Dedifferentiated amniotic fluid mesenchymal stem cell (primary cell): ENCODE measurements around the gene SUFU.
A peak's percentile ranks its signal among the peaks of the same experiment; 100 is the strongest.

ENCODE experiments used
- DNase-seq: peaks from one replicate; pipeline ENCODE4 v3.0.0-alpha.2; 2016; ENCODE audit errors: extremely low spot score

SUFU gene

GRCh38 chr10:102550636-102551210 lies 47.0 kb downstream of the SUFU start:
- DNase-seq, result no peak

DNA sequence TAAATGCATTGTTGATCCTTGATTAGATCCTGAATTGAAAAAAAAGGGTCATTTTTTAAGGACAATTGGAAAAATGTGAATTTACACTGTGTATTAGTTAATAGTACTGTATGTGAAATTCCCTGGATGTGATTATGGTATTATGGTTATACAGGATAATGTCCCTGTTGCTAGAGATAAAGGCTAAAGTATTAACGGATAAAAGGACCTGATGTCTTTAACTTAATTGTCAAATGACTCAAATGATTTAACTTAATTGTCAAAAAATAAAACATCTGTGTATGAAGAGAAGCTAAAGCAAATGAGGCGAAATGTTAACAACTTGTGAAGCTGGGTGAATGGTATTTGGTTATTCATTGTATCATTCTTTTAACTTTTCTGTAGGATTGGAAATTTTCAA lies 48.8 kb downstream of the SUFU start:
- no peak for DNase-seq

GRCh38 chr10:102553771-102554170 lies 50.0 kb downstream of the SUFU start:
- no peak for DNase-seq

GRCh38 chr10:102554531-102554930 lies 50.8 kb downstream of the SUFU start:
- DNase-seq, result no peak

DNA sequence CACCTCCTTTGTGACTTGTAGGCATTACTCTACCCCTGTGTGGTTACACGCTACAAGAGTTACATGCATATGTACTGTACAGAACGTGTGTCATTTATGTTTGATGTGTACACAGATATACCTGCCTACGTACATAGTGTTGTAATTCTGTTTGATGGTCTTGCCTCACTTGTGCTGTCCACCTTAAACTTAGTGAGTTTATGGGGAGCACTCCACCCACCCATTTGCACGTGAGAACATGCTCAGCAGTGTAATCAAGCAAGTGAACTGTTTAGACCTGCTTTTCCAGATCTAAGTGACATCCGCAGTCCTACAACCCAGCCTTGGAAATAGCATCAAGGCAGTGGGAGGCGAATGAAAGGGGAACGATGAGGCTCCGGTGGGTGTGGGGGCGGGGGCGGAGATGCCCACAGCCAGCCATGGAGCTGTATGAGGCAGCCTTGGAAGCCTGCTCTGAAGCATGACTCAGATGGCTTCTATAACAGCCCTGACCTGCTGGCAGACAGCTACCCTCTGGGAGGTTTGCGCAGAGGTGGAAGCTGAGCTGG lies 52.1 kb downstream of the SUFU start:
- DNase-seq, result peak; percentile 60

DNA sequence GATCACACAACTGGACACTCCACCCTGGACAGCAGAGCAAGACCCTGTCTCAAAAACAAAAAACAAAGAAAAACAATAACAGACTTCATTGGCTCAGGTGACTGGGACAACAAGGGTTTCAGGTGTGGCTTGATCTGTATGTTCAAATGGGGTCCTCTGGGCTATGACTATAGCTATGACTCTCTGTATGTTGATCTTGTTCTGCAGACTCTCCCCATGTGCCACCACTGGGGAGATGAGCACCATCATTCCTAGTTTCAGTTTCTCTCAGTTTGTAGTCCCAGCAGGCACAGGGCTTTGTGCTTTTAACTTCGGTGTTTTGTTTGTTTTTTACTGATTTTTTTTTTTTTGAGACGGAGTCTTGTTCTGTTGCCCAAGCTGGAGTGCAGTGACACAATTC lies 53.8 kb downstream of the SUFU start:
- DNase-seq, result no peak

GRCh38 chr10:102559764-102560163 lies 56.0 kb downstream of the SUFU start:
- DNase-seq, result no peak

DNA sequence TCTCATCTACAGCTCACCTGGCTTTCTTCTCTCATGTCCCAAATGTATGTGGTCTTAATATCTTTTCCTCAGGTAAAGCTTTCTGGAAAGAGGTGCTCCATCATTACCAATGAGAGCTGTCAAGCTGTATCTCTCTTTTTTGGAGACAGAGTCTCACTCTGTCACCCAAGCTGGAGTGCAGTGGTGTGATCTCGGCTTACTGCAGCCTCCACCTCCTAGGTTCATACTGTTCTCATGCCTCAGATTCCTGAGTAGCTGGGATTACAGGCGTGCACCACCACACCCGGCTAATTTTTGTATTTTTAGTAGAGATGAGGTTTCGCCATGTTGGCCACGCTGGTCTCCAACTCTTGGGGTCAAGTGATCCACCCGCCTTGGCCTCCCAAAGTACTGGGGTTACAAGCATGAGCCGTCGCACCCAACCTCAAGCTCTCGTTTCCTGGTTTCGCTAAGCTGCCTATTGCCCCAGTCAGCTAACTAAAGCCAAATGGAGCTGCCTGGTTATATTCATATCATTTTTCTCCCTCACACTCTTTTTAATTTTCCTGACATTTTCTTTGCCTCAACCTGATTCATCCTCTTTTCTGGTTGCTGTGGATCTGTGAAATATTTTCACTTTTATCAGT lies 60.5 kb downstream of the SUFU start:
- DNase-seq, result no peak

GRCh38 chr10:102565793-102566192 lies 62.0 kb downstream of the SUFU start:
- no peak for DNase-seq

DNA sequence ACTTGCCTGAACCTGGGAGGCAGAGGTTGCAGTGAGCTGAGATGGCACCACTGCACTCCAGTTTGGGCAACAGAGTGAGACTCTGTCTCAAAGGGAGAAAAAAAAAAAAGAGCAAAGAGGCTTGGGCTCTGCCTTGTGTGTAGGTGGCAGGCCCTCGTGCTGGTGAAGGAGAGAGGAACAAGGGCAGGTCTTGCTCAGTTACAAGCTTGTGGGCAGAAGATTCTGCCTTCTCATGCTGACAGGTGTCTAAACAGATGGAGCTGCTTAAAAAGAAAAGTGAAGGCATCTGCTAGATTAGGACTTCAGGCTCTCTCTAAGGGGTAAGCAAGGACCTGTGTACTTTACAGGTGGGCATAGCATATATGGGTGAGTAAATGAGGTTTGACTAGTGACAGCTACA lies 75.0 kb downstream of the SUFU start:
- DNase-seq, result no peak

- DNase-seq, result no peak
These were observed 75.6 kb downstream of the SUFU start for GRCh38 chr10:102579328-102579727.

- no peak for DNase-seq
These were observed 76.5 kb downstream of the SUFU start for GRCh38 chr10:102580230-102580629.

- no peak for DNase-seq
These were observed 77.6 kb downstream of the SUFU start for GRCh38 chr10:102581401-102581800.

- DNase-seq, result no peak
These were observed 78.3 kb downstream of the SUFU start for GRCh38 chr10:102581981-102582580.

- peak; percentile 89 for DNase-seq
These were observed 80.0 kb downstream of the SUFU start for GRCh38 chr10:102583435-102584417.

DNA sequence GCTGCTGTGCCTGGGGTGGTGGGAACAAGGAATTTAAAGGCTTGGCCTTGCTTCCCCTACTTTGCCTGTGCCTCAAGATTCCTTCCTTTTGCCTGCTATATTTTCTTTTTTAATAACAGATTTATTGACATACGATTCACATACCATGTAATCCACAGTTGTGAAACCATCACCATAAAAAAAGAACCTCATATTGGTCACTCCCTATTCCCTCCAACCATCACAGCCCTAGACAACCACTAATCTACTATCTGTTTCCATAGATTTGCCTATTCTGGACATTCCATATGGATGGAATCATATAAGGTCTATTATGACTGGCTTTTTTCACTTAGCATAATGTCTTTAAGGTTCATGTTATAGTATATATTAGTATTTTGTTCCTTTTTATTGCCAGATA lies 81.3 kb downstream of the SUFU start:
- DNase-seq, result no peak

GRCh38 chr10:102586858-102587257 lies 83.1 kb downstream of the SUFU start:
- no peak for DNase-seq

DNA sequence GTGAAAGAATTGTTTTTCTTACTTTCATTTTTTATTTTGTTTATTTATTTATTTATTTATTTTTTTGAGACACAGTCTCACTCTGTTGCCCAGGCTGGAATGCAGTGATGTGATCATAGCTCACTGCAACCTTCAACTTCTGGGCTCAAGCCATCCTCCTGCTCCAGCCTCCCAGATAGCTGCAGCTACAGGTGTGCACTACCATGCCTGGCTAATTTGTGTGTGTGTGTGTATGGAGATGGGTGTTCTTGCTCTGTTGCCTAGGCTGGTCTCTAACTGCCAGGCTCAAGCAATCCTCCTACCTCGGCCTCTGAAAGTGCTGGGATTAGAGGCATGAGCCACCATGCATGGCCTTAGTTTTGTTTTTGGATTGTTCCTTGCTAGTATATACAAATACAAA lies 85.1 kb downstream of the SUFU start:
- DNase-seq, result no peak

GRCh38 chr10:102593074-102593803 lies 89.5 kb downstream of the SUFU start:
- no peak for DNase-seq

DNA sequence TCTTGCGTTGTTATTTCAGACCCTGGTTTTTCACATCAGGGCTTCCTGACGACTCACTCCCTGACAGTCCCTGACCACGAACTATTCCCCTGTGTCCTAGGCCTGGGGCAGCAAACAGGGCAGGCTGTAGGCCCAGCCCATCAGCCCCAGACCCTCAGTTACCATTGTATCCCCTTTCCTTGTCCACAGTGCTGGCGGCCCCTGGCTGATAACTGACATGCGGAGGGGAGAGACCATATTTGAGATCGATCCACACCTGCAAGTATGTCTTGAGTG lies 90.0 kb downstream of the SUFU start:
- DNase-seq, result no peak

DNA sequence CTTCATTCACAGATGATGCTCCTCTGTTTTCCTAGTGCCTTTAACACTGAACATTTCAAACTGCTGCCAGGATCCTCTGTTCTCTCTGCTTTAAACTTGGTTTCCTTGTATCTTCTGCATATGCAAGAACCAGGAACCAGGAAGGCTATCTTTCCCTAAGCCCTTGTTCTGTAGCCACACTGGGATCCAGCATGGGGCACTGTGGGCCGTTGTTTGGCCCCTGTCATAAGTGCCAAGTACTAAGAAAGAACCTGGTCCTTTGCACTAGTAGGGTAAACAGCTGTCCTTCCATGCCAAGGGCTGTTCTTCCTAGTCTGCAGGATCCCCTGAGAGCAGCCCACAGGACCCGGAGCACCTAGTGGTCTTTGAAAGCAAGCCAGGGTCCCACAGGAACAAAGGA lies 91.5 kb downstream of the SUFU start:
- DNase-seq, result no peak

DNA sequence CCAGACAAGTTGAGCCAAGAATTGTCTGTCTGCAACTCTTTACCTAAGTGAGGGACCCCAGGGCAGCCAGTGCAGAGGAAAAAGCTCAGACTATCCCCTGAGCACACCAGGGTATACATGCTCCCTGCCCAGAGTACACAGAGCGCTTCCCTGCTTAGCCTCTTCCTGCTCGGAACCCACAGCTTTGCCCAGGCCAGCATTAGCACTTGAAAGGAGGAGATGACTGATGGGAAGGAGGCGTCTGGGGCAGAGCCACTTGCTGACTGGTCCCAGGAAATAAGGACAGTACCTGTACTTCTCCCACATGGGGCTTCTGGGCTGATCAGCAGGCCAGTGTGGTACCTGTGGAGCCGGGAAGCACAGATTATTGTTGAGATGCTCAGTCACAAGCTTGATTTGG lies 92.1 kb downstream of the SUFU start:
- DNase-seq, result no peak
